Measurements from ENCODE around the gene C6orf89.

GRCh38 chr6:36847152-36847551 is 38.6 kb upstream of the C6orf89 start:
- TF ChIP-seq POLR2AphosphoS5 (IDR thresholded peaks at IDR 0.05) (no peak), POLR2A (IDR thresholded peaks at IDR 0.05) (no peak), CTCF (IDR thresholded peaks at IDR 0.05 in 8 of 11, conservative IDR thresholded peaks at IDR 0.05 in 3 of 11) (no peak)
